Measurements from ENCODE around the gene DAND5.
A peak's percentile ranks its signal among the peaks of the same experiment; 100 is the strongest.

DAND5 gene

DNA sequence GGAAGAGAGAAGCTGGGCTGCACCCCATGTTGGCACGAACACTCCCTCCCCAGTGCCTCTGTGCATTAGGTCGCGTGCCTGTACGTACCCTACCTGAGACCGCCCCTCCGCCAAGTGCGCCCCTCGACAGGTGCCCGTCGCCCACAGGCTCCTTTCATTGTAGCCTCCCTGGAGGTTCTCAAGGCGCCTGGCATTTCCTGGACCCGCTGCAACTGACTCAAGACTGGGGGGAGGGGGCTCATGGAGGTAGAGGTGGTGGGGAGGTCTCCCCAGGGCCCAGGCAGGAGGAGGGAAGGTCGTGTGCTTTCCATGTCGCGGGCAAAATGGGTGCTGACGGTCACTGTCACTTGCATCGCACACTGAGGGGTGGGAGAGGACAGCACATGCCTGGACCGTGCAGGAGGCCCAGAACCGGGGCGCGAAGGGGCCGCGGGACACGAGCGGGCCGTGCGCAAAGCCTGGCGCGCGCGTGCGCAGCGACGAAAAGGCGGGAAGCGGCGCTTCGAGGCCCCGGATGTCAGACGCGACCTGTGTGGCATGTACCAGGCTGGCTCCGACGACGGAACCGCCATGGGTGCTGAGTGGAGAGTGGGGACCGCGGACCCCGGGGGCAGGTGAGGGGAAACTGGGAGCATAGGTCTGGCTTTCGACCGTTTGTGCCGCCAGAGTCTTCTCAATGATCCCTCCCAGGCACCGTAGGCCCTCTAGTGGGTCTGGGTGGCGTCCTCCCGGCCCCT, 42.4 kb downstream of the DAND5 start:
- DNase-seq: no peak

- DNase-seq: no peak
These were observed 43.0 kb downstream of the DAND5 start for GRCh38 chr19:13012390-13012689.

DNA sequence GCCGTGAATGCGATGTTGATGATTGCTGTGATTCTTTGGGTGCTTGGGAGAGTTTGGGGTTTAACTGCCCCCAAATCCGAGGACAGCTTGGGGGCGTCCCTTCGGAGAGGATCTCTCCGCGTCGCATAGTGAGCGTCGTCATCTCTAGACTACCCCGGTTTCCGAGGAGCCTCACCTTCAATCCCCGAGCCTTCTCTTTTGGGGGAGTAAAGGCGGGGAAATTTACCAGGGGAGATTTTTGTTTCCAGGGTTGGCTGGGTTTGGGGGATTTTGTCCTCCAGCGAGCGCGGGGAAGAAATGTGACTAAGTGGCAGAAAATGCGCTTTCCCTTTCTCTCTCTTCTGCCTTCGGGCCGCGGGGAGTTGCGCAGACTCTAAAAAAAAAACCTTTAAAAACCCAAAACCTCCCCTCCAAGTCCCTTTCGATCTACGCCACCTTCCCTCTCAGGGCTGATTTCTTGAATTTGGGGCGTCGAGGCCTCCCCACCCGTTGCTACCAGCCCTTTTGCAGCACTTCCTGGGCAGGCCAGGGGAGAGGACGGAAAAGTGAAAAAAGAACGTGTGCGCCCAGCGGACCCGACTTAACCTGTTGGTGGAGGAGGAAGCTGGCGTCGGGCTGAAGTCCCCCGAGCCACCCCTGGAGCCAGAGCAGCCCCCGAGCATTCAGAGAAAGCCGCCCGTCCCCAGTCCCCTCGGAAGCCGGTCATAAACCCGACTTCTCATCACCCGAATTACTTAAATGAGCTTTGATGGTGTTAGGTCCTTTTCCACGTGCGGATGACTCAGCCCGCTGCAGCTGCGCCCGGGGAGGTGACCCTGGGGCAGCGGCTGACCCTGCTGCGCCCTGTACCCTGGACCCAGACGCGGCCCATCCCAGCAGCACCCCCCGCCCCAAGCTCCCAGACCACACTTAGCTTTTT, 43.6 kb downstream of the DAND5 start:
- DNase-seq: no peak

GRCh38 chr19:13013649-13014048, 44.3 kb downstream of the DAND5 start:
- no peak for DNase-seq

- DNase-seq: no peak
These were observed 44.9 kb downstream of the DAND5 start for GRCh38 chr19:13014101-13014920.

GRCh38 chr19:13014921-13015280, 45.5 kb downstream of the DAND5 start:
- no peak for DNase-seq

DNA sequence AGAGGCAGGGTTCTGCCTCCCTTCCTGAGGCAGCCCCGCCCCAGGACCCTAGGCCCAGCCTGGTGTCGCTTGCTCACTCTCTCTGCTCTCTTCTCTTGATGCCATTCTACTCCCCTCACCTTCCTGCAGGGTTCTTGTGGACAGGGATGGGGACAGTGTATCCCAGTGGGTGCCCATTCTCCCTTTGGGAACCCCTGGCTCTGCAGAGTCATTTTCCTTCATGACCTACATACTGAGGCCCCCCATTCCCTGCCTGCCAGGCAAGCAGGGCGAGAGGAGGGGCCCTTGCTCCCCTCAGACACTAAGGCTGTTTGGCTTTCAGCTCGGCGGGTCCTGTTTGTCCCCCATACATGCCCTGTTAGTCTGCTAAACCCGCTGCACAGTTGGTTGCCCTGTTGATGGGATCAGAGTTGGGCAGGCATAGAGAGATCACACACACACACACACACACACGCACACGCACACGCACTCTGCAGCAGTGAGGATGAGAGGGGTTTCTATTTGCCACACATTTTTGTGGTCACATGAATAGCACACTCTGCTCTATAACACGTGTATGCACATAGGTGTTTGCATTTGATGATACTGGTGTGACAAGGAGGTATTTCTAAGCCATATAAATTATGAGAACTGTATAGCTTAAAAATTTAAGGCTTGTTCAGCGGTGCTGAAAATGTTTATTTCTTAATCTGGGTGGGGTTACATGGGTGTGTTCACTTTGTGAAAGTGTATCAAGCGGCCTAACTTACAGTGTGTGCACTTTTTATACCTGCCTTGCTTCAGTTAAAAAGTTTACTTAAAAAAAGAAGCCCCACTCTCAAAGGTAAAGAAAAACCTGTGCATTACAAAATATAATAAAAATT, 46.2 kb downstream of the DAND5 start:
- no peak for DNase-seq

GRCh38 chr19:13016245-13016627, 46.9 kb downstream of the DAND5 start:
- DNase-seq: no peak

GRCh38 chr19:13016628-13017305, 47.4 kb downstream of the DAND5 start:
- DNase-seq: no peak

- no peak for DNase-seq
These were observed 48.1 kb downstream of the DAND5 start for GRCh38 chr19:13017306-13018034.

DNA sequence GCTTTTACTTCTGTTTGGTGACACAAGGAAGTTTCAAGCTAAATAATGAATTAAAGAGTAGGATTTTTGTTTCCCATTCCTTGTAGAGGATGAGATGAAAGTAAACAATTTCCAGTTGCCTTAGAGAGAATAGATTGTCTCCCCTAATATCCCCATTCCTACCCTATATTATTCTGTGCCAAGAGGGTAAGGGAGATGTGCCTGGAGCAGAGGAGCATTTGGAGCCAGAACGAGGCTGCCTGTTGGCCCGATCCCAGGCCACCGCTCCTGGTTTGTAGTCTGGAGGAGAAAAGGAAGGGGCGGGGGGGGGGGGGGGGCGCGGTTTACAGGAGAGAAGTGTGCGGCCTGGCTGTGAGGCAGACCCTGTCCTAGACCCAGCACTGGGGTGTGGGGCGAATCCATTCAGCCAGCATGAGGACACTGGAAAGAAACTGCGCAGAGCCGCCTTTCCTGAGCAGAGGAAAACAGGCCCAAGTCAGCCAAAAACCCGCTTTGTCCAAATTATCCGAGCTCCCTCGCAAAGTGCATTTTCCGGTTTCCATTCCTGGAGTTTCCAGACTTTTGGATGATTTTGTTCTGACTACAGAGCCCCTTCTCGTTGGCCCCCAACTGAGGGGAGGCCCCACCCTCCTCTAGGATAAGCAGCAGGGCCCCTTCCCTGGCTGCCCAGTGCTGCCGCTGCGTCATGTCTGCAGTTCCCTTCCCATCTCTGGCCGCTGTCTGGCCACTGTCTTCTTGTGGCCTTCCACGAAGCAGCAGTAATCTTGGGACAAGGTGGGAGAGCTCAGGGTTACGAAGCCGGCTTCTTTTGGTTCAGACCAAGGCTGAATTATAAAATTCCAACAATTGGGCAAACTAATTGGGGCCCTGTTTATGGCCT, 48.9 kb downstream of the DAND5 start:
- DNase-seq: no peak

DNA sequence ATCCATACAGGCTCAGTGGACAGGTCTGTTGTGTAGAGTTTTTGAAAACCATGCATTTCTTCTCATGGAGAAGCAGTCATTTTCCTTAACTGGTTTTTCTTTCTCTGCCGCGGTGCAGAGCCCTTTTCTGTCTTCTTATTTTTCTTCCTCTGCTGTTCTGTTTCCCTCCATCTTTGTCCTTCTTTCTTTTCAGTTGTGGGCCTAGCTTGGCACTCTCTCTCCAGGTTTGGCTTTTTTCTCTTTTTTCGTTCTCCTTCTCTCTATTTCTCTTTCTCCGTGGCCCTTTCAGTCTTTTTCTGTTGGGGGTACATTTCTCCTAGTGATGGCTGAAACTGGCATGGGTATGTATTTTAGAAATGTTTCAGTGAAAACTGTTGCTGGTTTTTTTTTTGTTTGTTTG, 50.0 kb downstream of the DAND5 start:
- no peak for DNase-seq

DNA sequence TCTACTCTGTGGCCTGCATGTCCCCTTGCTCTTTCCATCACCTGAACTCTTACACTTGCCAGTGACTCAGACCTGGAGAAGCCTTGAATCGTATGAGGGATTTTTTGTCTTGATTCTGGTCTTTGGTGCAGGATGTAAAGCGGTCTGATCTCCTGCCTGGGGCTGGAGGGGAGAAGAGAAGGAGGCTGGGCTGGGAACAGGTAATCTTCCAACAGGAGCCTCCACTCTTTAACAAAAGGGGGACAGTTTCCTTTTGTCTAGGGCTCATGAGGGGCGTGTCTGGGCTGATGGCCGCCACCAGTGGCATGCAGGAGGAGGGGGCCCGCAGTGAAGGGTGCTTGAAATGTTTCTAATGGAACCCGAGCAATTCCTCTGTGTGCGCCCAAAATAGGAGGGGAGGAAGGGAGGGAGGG, 50.6 kb downstream of the DAND5 start:
- DNase-seq: no peak

- DNase-seq: no peak
These were observed 52.9 kb downstream of the DAND5 start for GRCh38 chr19:13022111-13022858.

GRCh38 chr19:13022859-13023636, 53.7 kb downstream of the DAND5 start:
- DNase-seq: peak; percentile 61

DNA sequence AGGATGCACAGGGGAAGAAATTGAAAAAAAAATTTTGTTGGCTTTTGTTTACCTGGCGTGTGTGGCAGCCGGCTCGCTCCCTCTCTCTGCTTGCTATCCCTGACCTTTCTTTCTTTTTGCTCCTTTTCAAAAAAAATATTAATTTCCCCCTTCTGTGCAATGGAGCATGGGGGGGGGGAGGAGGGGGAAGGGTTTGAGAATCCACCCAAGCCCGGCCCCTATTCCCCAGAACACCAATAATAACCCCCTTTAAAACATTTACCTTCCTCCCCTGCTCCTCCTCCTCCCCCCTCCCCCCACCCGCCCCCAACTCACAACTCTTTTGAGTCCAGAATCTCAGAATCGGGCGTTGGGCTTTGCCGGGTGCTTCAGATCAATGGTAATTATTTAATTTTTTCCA, 54.3 kb downstream of the DAND5 start:
- no peak for DNase-seq
